Suprapubic skin (tissue), 3 donors: ENCODE results near the gene DGKQ.

ENCODE experiments used
- CTCF ChIP-seq, 2 donors: fragments of 200-600 bp in 1 of 2; fragments of 450-650 bp in 1 of 2; sonication (generic) in 1 of 2; IDR thresholded peaks; one replicate each; pipeline ENCODE4 v1.5.1; 2016 to 2019; ENCODE audit warnings: antibody characterized with exemption in 2 of 2, mild to moderate bottlenecking in 1 of 2, moderate library complexity in 1 of 2
- POLR2A ChIP-seq, 2 donors: fragments of 450-650 bp; IDR thresholded peaks; one replicate each; pipeline ENCODE4 v1.6.1; 2017; ENCODE audit warnings: antibody characterized with exemption in 2 of 2, mild to moderate bottlenecking in 2 of 2, moderate library complexity in 2 of 2

GRCh38 chr4:990746-991367 is 17.5 kb upstream of the DGKQ start:
- TF ChIP-seq CTCF (IDR thresholded peaks at IDR 0.05) (no peak), POLR2A (IDR thresholded peaks at IDR 0.05) (no peak)
